ENCODE measurements around the gene KDM5C.

KDM5C gene

DNA sequence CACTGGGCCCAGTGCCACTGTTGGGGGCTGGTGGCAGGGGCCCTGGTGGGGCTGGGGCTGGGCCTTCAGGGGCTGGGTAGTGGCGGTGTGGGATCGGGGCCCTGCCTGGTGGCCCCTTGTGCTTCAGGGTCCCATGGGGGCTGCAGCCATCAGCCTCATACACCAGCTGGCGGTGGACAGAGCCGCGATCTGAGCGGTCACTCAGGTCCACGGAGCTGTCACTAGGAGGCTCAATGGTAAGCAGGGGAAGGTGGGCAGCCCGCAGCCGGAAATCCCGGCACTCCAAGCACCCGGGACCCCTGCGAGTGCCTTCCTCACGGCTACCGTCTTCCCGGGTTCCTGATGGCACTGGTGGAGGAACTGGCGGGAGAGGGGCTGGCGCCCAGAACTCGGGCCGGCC is 25.5 kb upstream of the KDM5C start:
- DNase-seq (ENCODE audit: low read depth in 2 of 2) = no peak

DNA sequence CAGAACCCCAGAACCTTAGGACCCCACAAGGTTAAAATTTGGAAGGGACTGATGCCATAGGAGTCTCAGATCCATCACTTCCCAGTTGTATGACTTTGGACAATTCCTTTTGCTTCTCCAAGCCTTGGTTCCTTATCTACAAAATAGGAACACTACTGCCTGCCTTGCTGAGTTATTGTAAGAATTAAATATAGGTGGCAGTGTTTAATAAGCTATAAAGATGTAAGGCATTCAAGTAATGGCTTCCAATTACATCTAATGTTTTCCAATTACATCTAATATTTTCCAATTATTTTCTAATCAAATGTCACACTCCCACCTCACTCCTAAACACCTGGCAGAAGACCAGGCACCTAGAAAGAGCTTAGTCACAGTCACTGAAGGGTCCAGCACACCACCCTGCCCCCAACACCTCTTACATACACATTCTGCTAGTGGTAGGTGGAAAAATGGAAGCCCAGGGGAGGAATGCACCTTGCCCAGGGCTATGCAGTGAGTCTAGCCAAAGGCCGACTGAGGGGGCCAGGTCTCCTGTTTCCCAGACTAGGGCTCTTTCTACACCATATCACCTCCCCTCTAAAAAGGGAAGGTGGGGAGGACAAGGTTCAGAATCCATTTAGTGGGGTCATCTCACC is 24.5 kb upstream of the KDM5C start:
- no peak for DNase-seq (ENCODE audit: low read depth in 2 of 2)

DNA sequence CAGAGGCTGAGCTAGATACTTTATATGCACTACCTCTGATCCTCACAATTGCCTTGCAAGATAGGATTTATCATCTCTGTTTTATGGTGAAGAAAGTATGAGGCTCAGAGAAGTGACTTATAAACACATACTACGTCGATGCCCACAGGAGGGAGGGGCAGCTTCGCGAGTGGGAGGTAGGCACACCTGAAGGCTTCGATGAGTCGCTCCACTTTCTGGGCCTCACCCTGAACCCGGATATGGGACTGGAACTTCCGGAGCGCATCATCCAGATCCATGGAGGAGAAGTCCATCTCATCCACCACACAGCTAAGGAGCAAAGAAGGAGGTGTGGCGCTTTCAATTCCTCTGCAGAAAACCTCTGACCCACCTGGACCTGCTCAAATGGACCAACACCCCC is 22.9 kb upstream of the KDM5C start:
- DNase-seq (ENCODE audit: low read depth in 2 of 2) = no peak

DNA sequence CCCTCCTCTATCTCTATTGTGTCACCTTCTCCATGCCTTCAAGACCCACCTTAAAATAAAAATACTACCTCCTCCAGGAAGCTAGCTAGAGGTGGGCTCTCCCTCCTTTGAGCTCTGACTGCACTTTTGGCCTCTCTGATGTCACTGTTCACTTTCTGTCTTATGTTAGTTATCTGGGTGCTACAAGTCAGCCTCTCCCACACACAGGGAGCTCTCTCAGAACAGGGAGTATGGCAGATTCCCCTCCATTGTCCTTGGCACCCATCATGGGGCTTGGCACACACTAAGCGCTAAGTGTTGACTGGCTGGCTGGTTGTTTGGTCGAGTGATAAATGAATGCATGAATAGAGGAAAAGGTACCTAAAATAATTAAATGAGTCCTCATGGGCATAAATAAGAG is 21.2 kb upstream of the KDM5C start:
- DNase-seq (ENCODE audit: low read depth in 2 of 2) = no peak

DNA sequence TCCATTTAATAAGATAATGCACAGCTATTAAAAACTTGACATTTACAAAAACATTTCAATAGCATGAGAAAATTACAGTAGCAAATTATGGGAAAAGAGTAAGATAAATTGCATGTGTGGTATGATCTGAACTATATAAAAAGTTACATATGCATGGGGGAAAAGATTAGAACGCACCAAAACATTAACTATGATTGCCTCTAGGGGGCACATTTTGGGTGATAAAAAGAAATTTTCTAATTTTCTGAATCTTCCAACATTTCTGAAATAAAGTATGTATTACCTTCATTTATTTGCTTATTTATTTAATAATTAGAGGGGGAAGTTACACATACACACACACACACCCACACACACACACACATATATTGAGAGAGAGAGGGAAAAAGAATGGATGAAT is 19.6 kb upstream of the KDM5C start:
- DNase-seq (ENCODE audit: low read depth in 2 of 2) = no peak

DNA sequence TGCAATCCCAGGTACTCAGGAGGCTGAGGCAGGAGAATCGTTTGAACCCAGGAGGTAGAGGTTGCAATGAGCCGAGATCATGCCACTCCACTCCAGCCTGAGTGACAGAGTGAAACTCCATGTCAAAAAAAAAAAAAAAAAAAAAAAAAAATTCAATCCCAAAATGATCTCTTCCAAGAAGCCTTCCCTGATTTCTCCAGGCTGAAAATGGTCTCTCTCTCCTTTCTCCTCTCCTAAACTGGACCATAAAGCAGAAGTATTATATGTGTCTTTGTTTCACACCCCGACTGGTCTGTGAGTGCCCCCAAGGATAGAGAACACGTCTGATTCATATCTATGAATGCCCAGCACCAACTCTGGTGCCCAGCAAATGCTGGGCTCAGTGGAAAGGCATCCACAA is 17.3 kb upstream of the KDM5C start:
- DNase-seq (ENCODE audit: low read depth in 2 of 2) = no peak

DNA sequence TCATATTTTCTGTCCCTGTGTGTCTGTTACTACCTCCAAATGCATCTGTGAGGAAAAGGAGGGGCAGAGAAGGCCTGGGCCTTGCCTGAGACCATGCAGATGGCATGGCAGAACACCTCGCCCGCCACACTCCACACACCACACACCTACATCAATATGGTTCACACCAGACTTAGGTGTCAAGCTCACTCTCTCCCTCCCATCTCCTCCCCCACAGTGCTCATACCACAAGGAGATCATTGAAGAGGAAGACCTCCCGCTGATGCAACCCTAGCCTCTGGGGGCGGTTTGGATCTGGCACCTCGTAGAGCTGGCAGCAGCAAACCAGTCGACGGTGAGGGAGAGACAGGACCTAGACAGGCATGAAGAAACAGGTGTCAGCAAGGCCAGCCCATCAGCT is 16.6 kb upstream of the KDM5C start:
- DNase-seq (ENCODE audit: low read depth in 2 of 2) = no peak

DNA sequence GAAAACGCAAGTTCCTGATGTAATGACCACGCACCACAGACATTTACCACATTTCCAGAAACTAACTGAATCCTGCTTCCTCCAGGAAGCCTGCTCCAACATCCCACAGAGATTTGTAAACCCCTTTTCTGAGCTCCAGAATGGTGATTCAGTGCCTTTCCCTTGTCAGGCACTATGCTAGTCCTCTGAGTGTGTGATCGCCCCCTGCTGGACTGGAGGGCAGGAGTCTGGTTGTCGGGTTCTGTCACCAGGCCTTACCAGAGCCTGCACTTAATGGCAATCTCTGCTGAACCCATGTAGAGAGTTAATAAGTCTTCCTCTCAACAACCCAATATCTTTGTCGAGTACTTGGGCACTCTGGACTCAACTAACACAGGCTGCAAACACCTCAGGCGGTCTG is 14.5 kb upstream of the KDM5C start:
- peak in 1 of 2 donors; percentile 48 for DNase-seq (ENCODE audit: low read depth in 2 of 2)

DNA sequence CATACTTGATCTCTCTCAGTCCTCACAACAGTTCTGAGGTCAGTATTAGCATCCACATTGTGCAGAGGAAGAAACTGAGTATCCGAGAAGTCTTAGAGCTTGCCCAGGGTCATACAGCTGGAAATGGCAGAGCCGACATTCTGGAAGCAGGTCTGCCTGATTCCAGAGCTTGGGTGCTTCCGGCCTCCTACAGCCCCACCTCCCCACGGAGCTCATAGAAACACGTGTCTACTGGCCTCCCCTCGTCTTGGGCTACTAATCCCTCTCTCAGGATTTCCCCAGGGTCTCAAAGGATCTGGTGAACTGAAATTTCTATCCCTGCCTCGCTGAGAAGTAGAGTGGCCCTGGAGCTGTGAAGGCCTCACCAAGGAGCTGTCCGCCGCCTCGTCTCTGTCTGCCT is 12.0 kb upstream of the KDM5C start:
- DNase-seq (ENCODE audit: low read depth in 2 of 2) = no peak

DNA sequence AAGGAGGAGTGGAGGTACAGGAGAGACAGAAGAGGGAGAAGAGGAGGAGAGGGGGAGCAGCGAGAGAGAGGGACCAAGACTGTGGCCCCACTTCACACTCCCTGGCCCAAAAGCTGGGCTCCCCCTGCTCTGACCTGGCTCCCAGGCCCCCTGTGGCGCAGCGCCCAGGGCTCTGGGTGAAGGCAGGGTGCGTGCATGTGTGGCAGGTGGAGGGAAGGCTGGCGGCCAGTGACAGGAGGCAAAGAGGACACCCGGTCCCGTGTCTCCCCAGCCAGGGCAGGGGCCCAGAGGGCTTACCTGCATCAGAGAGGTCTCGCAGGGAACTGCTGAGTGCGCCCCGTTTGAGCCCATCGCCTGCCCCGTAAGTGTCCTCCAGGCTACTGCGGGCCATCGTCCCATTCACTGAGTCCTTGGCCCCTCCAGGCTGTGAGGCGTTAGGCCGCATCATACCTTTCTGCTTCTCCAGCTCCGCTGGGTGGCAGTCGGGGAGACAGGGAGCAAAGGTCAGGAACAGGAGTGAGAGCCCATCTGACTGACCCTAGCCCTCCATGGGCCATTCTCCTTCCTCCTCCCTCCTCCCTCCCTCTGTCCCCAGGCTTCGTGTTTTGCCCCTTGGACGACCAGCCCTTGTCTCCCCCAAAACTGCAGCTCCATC is 11.1 kb upstream of the KDM5C start:
- no peak for DNase-seq (ENCODE audit: low read depth in 2 of 2)

DNA sequence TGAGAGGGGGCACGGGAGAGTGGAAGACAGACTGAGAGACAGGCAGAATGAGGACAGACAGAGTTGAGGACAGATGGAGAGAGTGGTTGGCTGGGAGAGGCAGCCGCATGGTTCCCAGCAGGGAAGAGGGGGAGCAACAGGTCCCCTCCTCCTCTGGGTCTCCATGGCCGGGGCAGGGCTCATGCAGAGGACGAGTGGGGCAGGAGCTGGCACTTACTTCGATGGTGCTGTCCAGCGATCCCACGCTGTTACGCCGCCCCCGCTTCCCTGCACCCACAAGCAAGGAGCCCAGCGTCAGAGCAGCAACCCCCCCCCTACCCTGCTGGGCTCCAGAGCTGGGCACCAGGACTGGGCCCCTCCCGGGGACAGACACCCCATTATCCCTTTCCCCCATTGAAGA is 10.6 kb upstream of the KDM5C start:
- DNase-seq (ENCODE audit: low read depth in 2 of 2) = no peak

DNA sequence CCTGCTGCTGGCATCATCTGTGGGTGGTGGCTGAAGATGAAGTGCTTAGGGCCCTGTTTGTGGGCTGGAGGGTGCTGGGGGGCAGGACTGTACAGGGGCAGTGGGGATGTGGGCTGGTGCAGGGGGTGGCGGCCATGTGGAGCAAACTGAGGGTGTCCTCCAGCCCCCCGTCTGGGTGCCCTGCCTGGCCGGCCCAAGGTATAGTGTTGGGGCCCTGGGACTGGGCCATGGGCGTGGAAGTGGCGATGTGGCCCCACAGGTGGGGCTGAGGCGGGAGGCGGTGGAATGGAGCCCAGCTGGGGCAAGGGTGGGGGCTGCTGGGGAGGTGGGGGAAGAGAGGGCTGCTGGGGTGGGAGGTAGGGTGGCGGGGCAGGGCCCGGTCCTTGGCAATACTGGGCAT is 9.5 kb upstream of the KDM5C start:
- DNase-seq (ENCODE audit: low read depth in 2 of 2) = no peak

DNA sequence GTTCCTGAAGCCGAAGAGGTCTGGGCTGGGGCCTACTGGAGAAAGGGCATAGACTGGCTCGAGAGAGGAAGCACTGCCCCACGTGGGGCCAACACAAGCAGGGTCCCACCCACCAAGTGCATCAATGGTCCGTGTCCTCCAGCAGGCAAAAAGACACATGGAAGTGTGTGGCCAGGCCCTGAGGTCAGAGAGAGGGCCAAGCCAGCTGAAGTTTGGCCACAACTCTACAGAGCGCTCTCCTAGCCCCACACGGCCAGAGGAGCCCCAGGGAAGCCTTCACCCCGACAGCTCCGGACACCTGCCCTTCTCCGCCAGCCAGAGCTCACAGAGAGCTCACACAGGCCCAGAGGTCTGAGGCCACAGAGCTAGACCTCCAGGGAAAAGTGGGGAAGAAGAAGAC is 8.5 kb upstream of the KDM5C start:
- no peak for DNase-seq (ENCODE audit: low read depth in 2 of 2)

DNA sequence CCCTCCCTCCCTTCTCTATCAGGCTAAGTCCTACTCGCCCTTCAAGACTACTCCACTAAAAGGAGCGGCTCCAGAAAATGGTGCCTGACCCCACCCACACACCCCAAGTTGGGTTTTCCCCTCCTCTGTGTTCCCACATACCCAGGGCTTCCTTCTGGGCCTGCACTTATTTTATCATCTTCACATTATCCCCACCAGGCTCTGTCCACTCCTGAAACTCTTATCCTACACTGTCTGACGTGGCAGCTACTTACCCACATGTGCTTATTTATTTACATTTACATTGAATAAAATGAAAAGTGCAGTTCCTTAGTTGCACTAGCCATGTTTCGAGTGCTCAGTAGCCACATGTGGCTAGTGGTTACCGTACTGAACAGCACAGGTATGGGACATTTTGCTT is 5.1 kb upstream of the KDM5C start:
- DNase-seq (ENCODE audit: low read depth in 2 of 2) = no peak

DNA sequence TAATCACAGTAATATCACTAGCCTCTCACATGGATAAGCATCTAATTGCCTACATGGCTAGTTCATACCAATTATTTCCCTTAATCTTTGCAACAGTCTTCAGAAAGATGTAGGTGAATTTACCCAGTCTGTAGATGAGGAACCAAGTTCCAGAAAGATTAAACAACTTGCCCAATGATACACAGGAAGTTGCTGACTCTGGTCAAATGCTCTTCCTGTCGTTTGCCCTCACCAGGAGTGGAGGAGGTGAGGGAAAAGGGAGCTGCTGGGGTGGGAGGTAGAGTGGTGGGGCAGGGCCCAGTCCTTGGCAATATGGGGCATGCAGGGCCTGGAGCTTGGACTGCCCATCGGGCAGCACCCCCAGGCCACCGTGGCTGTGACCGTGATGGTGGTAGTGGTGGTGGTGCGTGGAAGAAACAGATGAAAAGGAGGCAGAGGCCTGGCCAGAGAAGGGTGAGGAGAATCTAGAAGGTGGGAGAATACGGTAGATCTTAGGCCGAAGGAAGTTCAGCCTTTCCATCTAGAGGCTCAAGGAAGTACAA is 2.3 kb upstream of the KDM5C start:
- DNase-seq (ENCODE audit: low read depth in 2 of 2) = no peak

DNA sequence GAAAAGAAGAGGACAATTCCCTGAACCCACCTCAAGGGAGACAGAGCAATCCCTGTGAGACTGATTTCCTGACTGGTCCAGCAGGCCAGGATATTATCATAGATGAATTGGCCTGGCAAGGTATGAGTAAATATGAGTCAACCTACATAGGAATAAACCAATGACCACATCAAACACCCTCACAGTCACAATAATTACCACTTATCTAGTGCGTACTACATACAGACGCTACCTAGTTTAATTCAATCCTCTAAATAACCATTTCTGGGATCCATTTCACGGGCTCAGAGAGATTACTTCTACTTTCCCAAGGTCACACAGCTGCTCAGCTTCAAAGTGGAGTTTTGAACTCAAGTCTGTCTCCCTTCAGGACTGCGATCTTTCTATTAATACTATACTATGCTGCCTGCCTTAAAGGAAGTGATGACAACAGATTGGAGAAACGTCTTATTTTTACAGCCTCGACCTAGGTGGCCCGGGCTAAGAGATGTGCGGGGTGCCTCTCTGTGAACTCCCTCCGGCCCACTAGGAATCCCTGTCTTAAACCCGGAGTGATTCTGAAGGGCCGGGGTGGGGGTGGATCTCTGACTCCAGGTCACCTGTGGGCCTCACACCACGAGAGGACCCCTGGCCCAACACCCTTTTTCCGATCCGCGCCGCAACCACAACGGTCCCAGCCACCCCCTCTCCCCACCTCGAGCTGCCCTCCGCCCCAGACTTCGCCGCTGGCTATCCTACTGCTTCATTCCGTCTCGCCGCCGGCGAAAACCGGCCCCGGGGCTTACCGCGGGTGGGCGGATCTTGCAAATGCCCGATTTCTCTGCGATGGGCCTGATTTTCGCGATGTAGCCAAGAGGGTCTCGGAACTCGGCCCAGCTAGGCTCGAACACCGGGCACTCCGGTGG is 800 bp downstream of the KDM5C start:
- peak in 1 of 2 donors; percentile 13 for DNase-seq (ENCODE audit: low read depth in 2 of 2)

DNA sequence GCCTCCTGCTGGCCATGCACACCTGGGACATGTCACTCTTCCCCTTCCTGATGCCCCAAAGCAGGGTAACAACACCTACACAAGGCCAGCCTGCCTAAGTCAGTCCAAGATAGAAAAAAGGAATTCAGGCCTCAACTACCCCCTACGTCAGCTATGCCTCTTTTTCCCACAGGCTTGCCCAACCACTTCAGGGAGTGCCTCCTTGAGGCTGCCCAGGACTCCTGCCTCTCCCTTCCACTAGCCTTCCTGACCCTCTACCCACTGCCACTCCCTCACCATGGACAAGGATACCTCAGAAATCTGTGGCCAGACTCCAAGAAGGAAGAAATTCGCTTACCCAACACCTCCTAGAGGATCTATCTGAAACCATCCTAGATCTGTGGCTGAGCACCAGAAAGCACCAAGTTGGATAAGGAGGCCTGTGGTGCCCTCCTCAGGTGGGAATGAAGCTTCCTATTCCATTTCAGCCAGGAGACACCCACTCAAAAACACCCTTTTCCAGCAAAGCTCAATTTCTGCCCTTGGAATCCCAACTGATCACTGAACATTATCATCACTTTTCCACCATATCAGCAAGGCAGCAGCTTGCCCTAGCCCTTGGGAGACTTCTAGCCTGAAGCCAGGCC is 1.8 kb downstream of the KDM5C start:
- no peak for DNase-seq (ENCODE audit: low read depth in 2 of 2)

DNA sequence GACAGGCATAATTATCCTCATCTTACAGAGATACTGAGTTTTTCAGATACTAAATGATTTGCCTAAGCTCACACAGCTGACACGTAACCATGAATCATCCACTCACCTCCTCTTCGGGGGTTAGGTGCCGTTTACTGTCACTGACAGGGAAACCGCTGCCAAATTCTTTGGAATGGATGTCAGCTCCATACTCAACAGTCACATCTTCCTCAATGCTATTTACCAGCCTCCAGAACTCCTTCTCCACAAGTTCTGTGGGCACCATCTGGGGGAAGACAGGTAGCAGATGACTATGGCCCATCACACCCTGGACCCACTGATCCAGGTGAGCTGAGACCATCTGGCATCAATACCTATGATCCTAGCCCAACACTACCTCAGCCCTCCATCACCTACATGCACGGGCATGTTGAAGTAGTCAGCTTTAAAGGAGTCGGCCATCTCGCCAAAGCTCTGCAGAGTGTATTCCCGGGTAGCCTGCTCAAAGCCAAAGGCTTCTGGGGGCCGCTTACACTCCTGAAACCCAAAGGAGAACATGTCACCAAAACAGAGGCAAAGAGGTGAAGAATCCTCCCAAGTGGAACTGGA is 13.5 kb downstream of the KDM5C start:
- no peak for DNase-seq (ENCODE audit: low read depth in 2 of 2)

DNA sequence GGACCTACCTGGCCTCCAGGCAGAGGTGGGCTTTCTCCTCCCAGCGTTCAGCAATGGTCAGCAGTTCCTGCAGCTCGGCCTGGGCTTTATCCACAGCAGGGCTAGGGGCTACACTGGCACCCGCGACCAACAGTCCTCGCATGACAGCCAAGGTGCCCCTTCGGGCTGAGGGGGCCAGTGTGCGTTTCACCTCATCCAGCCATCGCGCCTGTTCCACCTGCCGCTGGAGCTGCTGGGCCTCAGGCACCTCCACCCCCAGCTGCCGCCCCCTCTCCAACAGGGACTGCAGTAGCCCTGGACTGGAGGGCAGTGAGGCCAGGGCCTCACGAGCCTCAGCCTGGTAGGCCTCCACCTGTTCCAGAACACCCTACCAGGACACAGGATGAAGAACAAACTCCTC is 28.3 kb downstream of the KDM5C start:
- DNase-seq (ENCODE audit: low read depth in 2 of 2) = no peak

DNA sequence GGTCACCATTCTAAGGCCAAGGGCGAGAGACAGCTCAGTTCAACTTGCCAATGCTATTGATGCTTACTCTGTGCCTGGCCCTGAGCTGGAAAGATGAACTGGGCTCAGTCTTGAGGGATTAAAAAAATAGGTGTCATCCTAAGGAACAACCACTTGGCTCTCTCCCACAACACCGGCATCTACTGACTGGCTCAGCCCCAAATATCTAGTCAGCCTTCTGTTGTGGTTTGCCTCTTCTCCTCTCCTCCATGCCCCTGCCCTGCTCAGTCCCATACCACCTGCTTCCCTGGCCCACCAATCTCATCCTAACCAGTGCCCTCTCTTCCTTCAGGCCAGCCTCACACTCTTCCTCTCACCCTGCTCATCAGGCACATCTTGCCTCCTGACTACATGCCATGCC is 29.6 kb downstream of the KDM5C start:
- no peak for DNase-seq (ENCODE audit: low read depth in 2 of 2)

DNA sequence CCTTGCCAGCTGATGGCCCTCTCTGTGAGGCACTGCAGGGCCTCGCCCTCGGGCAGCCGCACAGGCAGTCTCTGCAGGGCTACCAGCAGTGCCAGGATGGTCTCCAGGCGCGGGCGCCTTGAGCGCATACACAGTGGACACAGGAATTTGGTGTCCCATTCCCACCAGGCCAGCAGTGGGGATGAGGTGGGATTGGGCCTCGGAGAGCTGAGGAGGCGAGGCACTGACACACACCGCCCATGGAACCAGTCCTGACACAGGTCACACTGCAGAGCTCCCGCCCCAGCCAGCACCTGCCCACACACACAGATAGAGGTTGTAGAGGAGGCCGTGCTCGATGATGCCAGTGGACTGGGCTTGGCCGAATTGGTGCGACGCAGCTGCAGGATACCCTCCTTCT is 30.7 kb downstream of the KDM5C start:
- DNase-seq (ENCODE audit: low read depth in 2 of 2) = no peak

DNA sequence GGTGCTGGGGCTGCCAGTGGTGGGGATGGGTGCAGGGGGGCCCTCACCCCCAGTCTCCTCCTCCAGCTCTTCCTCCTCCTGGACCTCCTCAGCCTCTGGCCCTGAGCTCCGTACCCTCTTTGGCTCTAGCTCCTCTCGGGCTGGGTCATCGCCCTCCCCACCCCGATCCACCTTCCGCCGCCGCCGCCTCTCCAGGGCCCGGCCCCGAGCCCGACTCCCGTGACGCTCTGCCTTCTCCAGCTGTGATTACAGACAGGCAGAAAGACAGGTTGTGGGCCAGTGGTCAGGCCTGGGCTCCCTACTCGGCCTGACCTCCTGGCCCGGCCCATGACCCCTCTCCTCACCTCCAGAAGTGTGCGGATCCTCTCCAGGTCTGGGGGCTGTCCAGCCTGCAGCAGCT is 31.9 kb downstream of the KDM5C start:
- no peak for DNase-seq (ENCODE audit: low read depth in 2 of 2)
